GM19351 (cell line): ENCODE measurements around the gene IL22RA1.

Experiments used
- ATAC-seq: cut with Tn5 transposase; IDR thresholded peaks from one replicate; pipeline ENCODE4 v1.9.1; 2021; ENCODE audit warnings: mild to moderate bottlenecking, moderate library complexity; ENCODE audit not compliant: unreplicated experiment

Gene IL22RA1, protein sequence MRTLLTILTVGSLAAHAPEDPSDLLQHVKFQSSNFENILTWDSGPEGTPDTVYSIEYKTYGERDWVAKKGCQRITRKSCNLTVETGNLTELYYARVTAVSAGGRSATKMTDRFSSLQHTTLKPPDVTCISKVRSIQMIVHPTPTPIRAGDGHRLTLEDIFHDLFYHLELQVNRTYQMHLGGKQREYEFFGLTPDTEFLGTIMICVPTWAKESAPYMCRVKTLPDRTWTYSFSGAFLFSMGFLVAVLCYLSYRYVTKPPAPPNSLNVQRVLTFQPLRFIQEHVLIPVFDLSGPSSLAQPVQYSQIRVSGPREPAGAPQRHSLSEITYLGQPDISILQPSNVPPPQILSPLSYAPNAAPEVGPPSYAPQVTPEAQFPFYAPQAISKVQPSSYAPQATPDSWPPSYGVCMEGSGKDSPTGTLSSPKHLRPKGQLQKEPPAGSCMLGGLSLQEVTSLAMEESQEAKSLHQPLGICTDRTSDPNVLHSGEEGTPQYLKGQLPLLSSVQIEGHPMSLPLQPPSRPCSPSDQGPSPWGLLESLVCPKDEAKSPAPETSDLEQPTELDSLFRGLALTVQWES

DNA sequence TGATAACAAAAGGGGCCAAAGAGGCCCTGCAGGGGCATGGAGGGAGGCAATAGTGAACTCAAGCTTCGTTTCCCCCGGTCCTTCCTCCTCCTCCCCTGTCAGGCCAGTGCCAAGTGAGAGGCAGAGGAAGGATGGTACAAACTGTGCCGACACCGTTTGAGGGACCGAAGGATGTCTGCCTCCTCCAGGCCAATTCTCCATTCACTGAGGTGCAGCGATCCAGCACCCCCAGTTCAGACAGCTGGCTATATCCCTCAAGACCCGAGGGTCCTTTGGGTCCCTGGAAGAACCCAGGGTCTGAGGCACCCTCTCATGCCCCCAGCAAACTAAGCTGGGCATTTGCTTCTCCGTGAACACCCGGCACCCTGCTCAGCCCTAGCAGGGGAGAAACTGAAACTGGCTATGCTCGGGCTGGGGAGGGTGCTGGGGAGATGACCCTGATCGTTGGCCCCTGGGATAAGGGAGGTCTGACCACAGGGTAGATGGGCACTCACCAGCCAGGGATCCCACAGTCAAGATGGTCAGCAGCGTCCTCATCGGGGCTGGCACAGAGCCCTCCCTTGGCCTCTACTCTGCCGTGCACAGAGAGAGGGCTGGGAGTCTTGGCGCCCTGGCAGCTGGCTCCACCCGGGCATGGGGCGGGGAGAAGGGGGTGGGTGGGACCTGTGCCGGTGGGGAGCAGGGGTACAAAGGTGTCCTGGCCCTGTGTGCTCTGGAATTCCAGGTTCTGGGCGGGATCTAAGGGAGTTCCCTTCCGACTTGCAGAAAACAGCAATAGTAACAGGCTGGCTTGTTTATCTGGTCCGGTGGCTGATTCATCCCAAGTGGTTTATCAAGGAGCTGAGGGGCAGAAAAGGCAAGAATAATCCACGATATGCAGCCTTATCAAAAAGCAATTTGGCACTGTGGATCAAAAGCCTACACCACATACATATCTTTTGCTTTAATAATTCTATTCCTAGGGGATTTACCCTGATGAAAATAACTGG, at the start of gene IL22RA1:
IL22RA1 (minus strand) TSS at position 595 of the 989 bp plus-strand sequence; CDS start at position 537, 58 bp downstream.
- ATAC-seq, result no peak

DNA sequence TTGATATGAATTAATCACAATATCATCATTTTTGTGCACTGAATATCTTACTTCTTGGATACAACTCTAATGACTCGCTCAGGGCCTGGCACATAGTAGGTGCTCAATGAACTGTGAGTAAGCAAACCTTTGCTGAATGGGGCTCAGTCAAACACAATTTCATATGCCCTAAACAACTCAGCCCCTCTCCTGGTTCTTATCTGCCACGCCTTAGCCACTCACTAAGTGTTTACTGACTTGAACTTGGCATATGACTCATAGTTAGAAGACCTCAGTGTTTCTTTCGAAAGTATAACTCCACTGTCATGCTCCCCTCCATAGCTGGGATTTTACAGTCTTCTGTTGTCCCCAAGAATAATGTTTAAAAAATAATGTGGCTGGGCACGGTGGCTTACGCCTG, 48.9 kb upstream of the IL22RA1 start:
- ATAC-seq, result no peak

DNA sequence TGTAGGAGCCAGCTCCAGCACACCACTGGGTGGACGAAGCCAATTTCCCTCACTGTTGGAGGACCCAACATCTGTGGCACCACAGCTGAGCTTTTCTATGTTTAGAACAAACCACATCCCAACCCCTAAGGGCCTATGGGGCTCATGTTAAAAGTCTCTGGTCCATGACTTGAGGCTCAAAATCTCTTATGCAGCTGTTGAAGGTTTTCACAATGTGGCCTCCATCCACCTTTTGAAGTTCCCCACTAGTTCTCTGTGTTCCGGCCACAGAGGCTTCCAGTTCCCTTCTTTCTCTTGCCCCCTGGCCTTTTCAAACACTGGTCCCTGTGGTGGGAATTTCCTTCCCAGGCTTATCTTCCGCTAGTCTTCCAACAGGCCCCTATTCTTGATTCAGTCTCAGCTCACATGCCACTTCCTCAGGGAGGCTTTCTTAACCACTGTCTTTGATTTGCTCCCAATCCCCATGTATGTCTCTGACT, 48.1 kb upstream of the IL22RA1 start:
- peak; percentile 52 for ATAC-seq

DNA sequence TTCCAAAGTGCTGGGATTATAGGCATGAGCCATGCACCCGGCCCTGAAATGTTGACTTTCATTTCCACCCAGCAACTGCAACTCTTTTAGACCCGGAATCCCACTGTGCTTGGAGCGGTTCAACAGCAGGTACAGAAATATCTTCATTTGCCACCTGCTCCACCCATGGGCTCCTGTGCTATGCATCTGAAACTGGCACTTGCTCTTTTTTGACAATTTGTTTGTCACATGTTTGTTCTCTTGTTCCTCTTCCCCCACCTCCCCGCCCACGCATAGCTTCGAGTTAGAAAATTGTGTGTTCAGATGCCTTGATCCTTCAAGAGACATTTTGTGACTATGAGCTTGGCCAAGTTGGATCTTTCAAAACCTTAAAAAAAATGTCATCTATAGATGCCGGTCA, 46.6 kb upstream of the IL22RA1 start:
- no peak for ATAC-seq

DNA sequence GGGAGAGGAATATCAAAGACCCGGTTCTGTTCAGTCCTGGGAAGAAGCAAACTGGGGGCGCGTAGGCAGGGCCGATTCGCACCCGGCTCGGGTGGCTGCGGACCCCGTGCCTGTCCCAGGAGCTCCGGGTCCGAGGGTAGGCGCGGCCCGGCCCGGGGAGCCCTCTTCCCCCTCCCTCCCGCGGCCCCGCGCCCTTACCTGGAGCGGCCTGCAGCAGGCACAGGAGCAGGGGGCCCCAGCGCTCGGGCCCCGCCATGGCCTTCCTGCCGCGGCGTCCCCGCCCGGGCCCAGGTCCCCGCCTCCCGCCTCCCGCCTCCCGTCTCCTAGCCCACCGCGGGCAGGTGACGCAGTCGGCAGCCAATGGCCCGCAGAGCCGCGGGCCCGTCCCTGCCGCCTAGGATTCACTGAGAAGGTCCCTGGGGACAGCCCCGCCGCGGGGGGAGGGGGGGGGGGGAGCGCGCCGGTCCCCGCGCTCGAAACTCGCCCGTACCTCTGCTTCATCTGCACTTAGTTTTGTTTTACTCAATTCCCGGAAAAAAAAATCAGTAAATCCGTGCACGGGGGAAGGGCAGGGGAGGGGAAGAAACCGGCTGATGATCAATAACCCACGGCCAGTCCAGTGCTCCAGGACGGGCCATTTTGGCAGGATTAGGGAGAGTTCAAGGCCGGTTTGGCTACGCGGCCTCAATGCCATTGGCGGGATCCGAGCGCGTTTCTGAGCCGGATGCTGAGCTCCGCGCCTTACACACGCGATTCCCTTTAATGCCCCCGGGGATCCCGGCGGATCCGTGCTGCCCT, 44.3 kb upstream of the IL22RA1 start, which contains the start of gene IFNLR1:
IFNLR1 (minus strand) TSS at position 297 of the 798 bp plus-strand sequence; CDS start at position 256, 41 bp downstream.
- peak; percentile 37 for ATAC-seq

DNA sequence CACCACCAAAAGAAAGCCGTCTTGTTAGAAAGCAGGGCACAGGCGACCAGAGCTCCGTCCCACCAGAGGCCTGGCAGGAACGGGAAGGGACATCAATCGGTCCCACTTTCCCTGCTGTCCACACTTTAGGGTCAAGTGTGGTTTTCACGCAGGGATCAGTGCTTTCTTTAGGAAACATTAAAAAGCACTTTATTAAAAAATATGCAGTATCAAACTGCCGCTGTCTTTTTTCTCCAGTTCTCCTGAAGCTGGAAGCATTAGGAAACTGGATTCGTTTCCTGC, 43.7 kb upstream of the IL22RA1 start:
- no peak for ATAC-seq

DNA sequence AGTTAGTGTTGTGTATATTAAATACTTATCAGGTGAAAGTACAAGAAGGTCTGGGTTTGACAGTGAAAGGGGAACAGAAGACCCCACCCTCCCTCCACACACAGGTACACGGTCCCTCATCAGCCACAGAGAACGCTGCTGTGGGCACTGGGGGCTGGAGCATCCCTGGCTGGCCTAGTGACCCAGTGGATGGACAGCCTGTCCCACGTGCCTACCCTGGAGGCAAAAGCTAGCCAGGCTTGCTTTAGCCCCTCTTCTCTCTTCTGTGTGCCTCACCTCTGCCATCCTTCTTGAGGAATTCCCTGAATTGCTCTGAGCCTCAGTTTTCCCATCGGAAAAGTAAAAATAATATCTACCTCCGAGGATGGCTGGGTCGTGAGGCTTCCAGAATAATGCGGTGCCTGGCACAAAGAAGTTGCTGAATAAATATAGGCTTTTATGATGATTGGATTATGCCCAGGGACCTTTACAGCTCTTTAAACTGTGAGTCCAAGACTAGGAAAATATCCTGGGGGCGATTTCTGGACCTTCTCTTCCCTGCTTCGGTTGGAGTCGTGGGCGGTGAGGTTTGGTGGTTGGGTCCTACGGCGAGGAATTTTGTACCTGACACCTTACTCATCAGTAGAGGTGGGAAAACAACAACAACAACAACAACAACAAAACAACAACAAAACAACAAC, 43.2 kb upstream of the IL22RA1 start:
- no peak for ATAC-seq

DNA sequence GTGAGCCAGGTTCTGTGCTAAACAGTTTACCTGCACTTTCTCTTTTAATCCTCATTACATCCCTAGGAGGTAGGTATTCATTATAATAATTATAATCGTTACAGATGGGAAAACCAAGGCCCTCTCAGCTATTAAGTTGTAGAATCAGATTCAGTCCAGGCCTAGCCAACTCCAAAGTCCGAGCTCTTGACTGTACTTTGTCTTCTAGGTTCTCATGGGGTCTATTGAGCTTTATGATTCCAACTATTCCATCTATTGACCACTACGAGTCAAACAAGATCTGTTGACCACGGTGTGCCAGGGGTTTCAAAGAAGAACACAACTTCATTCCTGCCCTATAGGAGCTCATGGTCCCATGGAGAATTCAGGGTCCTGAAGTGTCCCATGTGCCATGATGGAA, 42.1 kb upstream of the IL22RA1 start:
- ATAC-seq, result no peak

DNA sequence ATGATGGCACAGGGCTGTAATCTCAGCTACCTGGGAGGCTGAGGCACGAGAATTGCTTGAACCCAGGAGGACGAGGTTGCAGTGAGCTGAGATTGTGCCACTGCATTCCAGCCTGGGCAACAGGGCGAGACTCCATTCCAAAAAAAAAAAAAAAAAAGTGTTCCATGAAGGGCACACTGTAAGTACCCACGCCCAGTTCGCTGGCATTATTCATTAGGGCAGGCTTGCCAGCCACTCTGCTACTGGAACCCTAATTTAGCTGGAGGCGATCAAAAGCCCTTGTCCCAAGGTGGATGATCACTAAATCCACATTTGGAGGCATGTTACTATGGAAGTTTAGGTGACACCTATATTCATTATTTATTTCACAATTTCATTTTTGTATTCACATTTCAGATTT, 39.1 kb upstream of the IL22RA1 start:
- no peak for ATAC-seq

DNA sequence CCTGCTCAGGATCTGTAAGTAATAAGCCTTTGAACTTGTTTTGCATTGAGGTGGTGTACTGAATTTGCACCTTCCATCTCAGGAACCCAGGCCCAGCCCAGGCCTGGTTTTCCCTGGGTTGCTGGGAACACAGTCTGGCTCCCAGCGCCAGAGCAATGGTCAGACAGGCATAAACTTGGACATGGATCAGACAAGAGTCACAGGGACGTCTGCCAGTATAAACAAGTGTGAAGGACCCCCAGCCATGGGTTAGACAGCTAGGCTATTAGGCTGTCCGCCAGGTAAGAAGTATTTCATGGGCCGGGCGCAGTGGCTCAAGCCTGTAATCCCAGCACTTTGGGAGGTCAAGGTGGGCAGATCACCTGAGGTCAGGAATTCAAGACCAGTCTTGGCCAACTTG, 38.7 kb upstream of the IL22RA1 start:
- ATAC-seq, result no peak

DNA sequence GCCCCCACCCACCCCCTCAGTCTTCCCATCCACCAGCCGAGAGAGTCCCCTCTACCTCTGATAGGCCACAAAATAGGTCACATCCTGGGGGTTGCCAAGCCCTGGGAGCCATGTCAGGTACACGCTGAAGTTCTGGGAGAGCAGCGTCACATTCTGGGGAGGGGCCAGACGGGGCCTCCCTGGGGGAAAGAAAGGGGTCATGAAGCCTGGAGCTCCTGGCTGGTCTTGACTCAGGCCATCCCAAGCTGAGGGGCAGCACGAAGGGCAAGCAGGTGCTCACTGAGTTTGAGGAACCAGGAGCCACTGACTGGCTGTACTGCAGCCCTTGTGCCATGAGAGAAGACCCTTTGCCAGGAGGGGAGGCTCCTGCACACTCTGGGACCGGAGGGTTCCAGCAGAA, 37.7 kb upstream of the IL22RA1 start:
- no peak for ATAC-seq

DNA sequence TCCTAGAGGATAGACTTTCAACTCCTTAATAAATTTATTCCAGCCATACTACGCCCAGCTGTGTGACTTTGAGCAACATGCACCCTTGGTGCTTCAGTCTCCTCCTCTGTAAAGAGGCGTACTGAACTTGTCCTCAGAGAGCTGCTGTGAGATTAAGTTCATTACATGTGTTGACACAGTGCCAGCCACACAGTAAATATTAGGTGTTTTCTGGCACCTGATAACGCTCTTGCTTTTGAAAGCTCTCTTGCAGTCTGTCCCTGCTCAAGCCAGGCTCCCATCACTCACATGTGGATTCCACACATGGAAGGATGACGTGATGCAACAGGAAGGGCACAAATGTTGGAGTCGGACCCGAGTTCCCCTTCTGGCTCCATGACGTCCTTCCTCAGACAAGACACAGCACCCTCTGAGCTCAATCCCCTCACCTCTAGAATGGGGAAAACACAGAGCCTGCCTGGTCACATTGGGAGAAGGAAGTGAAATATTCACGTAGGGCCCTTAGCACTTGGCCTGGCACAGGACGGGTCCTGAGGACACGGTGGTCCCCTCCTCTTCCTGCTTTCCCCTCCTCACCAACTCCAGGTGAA, 36.4 kb upstream of the IL22RA1 start:
- no peak for ATAC-seq

DNA sequence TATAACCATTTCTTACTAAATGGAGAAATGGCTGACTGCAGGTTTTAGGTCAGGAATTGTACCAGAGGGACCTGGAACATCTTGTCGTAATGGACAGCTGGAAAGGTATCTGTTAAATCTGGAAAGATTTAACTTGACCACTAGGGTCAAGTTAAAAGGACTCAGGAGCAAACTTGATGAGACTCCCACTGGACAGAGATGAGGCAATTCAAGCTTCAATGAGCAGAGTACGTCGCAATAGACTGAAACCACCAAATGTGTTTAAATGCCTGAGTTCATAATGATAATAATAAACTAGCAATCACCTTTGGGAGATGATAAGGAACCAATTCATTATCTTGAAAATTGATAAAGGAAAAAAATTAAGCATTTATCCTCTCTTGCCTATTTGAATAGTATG, 35.5 kb upstream of the IL22RA1 start:
- no peak for ATAC-seq

DNA sequence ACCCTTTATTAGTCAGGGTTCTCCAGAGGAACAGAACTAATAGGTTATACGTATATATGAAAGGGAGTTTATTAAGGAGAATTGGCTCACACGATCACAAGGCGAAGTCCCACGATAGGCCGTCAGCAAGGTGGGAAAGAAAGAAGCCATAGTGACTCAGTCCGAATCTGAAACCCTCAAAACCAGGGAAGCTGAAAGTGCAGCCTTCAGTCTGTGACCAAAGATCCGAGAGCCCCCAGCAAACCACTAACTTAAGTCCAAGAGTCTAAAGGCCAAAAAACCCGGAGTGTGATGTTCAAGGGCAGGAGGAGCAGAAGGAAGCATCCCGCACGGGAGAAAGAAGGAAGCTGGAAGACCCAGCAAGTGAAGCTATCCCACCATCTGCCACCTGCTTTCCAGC, 34.2 kb upstream of the IL22RA1 start:
- ATAC-seq, result no peak

DNA sequence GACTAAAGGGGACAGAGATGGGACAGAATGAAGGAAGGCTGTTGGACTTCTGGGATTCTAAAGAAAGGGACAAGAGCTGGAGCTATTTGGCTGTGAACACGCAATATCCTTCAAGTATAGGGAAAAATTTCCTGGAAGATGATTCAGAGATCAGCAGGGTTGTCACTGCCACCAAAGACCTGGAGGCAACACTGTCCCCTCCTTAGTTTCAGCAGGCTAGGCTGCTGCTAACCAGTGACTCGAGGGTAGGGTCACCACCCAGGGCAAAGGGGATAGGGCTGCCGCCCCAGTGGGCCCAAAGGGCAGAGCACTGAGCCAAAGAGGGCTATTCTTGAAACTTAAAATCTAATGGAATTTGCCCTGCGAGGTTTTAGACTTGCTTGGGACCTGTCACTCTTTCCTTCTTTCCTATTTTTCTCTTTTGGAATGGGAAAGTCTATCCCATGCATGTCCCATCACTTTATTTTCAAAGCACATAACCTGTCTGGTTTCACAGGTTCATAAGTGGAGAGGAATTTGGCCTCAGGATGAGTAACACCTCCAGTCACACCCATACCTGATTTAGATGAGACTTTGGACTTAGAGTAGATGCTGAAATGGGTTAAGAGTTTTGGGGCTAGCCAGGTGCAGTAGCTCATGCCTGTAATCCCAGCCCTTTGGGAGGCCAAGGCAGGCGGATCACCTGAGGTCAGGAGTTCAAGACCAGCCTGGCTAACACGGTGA, 32.3 kb upstream of the IL22RA1 start:
- no peak for ATAC-seq

DNA sequence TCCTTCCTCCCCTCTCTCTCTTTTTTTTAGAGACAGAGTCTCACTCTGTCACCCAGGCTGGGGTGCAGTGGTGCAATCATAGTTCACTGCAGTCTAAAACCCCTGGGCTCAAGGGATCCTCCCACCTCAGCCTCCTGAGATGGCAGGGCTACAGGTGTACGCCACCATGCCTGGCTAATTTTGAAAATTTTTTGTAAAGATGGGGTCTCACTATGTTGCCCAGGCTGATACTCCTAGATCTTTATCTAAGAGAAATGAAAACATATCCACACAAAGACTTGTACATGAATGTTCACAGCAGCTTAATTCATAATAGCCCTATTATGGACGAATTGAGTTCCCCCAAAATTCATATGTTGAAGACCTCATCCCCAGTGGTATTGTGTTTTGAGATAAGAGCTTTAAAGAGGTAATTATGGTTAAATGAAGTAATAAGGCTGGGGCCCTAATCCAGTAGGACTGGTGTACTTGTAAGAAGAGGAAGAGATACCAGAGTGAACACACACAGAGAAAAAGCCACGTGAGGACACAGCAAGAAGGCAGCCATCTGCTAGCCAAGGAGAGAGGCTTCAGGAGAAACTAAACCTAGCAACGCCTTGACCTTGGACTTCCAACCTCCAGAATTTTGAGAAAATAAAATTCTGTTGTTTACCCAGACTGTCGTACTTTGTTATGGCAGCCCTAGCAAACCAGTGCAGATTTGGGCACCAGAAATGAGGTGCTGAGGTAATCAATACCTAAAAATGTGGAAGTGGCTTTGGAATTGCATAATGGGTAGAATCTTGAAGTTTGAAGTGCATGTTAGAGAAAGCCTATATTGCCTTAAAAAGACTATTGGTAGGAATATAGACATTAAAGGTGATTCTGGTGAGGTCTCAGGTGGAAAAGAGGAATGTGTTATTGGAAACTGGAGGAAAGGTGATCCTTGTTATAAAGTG, 31.0 kb upstream of the IL22RA1 start:
- ATAC-seq, result no peak

DNA sequence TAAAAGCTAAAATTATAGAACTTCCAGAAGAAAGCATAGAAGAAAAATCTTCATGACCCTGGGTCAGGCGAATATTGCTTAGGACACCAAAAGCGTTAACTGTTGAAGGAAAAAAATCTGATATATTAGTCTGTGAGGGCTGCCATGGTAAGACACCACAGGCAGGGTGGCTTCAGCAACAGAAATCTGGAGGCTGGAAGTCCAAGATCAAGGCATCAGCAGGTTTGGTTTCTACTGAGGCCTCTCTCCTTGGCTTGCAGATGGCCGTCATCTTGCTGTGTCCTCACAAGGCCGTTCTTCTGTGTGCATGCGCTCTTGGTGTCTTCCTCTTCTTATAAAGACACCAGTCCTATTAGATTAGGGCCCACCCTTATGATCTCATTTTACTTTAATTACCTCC, 29.7 kb upstream of the IL22RA1 start:
- no peak for ATAC-seq

DNA sequence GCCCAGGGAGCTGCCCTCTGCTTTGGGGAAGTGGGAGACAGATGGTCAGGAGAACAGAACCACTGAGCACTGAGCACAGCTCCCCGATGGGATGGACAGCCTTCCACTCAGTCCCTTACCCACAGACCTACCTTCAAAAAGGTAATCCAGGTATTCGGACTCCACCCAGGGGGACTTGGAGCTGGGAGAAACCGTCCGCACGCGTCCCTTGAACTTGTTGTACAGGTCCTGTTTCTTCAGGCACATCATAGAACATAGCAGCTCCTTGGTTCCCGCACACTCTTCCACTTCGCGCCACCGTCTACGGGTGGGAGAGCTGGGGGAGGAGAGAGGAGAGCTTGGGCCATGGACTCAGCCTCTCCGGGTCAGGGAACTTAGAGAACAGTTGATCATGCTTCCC, 26.3 kb upstream of the IL22RA1 start:
- ATAC-seq, result no peak
